Activated naive CD4-positive, alpha-beta T cell treated with Interleukin-2 at 50 U/mL for 16 hours (primary cell): ENCODE measurements around the gene CAMTA1.

ENCODE experiments used
- DNase-seq: peaks from one replicate; pipeline ENCODE4 v3.0.0-alpha.2; 2020

CAMTA1 gene

DNA sequence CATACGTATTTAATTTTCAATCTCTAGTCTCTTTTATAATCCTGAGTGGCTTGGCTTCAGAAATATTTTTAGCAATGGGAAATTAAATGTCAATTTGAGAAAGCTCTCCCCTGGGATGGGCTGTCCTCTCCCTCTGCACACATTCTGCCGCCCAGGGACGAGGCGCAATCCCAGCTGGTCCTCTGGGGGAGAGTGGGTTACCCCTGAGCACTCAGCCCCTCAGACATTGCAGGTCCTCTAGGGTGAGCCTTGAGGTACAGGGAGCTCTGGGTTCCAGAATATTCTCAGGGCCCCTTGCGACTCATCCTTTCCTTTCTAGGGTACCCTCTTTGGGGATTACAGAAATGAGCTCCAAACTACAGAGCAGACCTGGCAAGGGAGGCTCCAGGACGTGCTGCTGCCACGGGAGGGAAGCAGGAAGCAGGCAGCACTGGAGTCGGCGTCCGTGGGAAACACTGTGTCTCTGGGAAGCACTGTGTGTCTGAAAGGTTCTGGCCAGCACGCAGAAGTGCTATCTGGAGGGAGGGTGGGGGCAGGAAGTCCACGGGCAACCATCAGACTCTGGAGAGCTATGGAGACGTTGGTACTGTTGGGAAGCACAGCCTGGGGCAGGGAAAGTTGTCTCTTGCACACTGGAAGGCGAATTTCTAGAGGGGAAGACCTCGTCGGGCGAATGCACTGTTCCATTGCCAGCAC, 642.5 kb downstream of the CAMTA1 start:
- DNase-seq = no peak

DNA sequence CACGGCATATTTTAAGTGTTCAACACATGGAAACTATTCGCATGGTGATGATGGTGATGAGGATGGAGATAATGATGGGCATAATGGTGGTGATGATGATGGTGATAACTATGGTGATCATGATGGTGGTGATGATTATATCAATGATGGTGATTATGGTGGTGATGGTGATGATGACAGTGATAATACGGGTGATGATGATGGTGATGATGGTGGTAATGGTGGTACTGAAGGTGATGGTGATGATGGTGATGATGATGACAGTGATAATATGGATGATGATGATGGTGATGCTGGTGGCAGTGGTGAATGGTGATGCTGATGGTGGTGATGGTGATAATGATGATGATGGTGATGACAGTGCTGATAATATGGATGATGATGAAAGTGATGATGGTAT, 644.0 kb downstream of the CAMTA1 start:
- no peak for DNase-seq

GRCh38 chr1:7430047-7430608, 644.9 kb downstream of the CAMTA1 start:
- DNase-seq = no peak

DNA sequence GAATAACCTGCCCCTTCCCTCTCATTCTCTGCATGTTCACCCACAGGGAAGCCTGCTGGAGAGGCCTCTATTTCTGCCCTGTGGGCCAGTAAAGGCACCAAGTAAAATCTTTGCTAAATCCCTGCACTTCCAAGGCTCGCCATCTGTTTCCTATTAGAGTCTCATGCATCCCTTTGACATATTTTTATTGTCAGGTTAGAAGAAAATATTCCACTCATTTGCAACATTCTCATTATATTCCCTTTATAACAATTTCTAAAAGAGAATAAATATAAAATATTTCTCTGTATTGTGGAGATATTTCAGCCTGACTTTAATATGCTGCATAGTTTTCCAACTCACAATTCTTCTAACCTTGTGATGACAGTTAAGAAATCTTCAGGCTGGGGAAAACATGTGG, 645.4 kb downstream of the CAMTA1 start:
- no peak for DNase-seq

- DNase-seq = no peak
Measured at GRCh38 chr1:7432102-7432899, 647.0 kb downstream of the CAMTA1 start.

DNA sequence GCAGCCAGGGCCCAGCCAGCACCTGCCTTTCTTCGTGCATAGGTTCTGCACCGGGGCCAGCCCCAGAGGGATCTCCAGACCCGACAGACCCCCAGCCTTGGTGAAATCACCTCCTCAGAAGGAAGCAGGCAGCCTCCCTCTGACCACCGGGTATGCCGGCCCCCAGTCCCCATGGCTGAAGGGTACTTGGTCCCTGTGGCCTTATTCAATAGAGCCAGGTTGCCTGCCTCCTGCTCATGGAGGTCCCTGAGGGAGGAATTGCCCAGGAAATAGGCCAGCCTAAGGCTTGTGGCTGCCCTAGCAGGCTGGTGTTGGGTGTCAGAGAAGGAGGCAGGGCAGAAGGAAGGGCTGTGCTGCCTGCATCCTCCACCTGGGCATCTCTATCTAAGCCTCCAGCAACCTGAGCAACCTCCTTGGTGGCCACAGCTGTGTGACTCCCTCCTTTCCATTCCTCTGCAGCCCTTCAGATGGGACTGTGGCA, 647.7 kb downstream of the CAMTA1 start:
- no peak for DNase-seq

DNA sequence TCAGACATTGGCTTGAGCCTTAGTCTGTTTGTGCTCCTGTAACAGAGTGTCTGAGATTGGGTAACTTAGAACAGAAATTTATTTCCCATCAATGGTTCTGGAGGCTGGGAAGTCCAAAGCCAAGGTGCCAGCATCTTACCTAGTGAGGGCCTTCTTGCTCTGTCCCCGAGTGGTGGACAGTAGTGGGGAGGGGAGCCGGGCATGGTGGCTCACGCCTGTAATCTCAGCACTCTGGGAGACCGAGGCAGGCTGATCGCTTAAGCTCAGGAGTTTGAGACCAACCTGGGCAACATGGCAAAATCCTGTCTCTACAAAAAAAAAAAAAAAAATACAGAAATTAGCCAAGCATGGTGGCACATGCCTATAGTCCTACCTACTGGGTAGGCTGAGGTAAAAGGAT, 649.3 kb downstream of the CAMTA1 start:
- no peak for DNase-seq

GRCh38 chr1:7435276-7436055, 650.2 kb downstream of the CAMTA1 start:
- DNase-seq = no peak

DNA sequence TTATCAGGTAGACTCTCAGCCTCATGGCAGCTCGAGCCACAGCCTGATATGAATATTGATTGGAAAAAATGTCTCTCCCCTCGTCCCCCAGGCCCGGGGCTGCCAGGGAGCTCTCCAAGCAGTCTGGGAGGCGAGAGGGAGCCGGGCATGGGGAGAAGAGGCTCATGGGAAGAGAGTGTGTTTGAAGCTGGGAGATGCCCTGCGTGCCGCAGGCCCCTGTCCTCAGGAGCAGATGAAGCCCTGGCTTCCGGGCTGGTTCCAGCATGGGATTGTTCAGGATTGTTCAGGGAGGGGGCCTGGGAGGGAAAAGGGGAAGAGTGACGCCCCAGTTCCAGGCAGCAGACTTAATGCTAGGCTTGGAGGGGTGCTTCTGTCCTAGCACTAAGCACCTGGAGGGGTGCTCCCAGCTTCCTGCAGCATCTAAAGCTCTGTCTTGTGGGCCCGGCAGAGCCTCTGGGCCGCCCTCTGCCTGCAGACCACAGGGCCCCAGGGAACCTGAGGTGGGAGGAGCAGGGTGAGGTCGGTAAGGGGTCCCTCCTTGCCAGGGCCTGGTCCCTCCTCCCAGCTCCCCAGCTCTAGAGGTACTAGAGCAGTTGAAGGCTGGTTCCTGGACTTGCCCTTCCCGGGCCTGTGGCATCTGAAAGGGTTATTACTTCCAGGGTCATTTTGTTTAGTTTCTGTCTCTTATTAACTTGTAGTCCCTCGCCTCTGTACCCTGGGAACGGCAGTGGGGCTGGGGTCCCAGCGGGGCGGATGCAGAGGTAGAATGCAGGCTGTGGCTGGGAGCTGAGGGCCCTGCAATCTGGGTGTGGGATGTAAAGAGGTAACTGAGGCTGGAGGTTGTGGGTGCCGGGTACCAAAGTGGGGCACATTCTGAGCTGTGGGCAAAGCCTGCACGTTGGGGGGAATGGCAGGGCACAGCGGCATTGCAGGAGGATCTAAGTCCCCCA, 651.1 kb downstream of the CAMTA1 start:
- no peak for DNase-seq

- DNase-seq = no peak
Measured at GRCh38 chr1:7437036-7437435, 651.8 kb downstream of the CAMTA1 start.

DNA sequence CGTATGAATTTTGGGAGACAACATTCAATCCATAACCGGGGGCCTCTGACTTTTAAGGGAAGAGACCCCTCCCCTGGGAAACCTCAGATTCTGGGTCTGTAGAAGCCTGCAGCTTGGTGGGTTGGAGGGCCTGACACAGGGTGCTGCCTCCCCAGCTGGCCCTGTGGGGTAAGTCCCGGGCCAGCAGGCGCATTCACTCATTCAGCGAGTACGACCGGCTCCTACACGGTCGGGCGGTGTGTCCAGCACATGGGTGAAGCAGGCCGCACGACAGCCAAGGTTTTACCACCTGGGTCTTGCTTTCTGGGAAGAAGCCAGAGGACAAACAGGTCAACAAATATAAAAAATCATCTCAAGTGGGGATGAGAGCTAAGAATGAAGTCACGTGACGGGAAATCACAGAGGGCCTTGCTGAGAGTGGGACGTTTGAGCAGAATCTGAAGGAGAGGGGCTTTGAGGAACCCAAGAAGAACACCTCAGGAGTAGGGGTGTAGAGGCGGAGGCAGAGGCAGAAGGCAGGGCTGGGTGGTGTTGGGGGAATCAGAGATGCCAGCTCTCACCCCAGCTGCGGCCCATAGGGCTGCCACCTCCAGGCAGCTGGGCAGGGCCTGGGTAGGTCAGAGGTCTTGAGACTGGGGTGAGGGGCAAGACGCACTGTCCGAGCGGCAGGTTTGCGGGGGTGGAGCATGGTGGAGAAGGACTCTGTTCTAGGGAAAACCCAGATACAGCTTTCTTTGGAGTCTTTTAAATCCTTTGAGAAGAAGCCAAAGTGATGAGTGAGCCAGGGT, 652.5 kb downstream of the CAMTA1 start:
- DNase-seq = no peak

GRCh38 chr1:7438396-7438785, 653.1 kb downstream of the CAMTA1 start:
- no peak for DNase-seq

DNA sequence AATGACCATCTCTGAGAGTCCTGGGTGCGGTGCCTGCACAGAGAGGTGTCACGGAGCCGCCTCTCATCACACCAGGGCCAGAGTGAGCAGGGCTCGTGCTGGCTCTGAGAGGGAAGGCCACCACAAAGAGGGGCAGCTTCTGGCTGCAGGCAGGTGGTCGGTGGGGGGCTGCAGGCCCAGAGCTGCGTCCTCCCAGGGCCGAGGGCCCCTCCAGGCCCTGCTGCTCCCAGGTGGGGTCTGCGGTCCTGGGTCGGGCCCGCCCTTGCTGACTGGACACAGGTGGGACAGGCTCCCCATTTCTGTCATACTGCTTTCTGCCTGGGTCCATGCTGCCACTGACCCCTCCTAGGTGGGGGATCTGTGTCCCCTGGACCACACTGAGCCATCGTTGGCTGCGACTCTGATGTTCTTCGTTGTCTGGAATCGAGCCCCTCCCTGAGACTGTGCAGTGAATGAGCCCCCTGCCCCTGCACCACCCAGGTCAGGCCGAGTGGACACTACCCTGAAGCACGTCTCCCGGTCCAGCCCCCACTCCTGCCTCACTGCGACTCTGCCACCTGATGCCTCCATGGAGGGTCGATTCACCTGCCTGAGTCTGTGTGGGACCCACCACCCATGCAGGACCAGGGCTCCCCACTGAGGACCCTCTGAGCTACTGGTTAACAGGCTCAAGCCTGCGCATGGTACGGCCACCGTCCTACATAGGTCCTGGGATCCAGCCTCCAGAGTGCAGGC, 653.8 kb downstream of the CAMTA1 start:
- DNase-seq = no peak

DNA sequence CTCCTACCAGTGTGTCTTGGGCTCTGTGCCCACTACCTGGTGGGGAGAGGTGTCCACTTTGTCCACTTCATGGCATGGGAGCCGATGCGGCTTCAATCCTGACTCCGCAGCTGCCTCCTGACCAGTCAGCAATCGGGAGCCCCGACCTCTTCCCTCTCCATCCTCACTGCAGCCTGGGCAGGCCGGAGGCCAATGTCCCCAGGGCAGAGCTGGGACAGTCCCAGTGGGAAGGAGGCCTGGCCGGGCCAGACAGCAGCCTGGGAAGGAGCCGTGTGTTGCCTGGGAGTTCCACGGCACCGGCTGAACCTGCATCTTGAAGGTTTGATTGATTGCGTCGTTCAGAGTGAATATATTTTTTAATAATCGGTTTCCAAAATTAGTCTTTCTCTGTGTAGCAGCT, 654.9 kb downstream of the CAMTA1 start:
- no peak for DNase-seq

GRCh38 chr1:7441143-7441841, 656.0 kb downstream of the CAMTA1 start:
- DNase-seq = no peak

DNA sequence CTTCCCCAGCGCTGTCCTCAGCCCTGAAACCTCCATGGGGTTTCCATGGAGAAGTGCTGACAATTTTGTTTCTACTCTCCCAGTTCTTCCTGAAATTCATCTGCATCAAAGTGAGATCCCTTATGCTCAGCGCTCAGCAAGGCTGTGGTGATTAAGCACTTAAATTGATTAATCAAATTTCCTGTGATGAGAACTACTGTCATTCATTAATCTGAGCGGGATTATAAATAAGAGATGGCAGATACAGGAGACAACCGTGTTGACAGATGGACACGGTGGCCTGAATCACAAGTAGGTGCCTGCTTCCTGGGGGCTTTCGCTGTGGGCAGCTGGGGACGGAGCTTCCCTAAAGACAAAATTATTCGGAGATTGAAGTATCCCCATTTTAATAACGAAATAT, 656.8 kb downstream of the CAMTA1 start:
- no peak for DNase-seq

DNA sequence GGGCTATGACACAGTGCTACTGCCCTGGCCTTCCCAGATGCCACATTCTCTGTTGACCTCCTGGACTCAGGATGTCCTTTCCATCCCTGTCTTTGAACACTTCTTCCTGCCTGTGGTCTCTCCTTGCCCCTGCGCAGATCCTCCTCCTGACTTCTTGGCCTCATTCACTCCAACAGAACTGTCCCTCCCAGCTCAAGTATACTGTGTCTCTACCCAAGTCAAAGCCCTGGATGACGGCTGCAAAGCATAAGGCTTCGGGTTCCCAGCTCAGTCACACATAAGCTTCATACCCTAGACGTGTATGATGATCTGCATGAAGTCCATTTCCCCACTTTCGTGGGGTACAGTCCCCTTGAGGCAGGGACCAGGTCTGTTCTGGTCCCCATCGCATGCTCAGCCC, 657.7 kb downstream of the CAMTA1 start:
- no peak for DNase-seq

DNA sequence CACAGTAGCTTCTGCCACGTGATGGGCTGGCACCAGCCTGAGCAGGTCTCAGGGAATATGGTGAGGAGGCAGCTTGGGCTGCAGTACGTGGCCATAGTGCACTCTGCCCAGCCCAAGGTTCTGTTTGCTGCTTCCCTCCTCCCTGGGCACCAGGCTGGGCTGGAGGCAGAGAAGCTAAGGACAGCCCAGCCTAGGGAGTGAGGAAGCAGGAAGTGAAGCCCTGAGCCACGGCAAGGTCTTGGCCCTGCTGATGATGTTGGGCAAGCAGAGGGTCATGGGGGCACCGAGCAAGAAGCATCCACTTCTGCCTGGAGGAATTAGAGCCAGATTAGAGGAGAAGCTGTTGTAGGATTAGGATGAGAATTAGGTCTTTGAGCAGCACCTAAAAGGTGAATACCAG, 659.1 kb downstream of the CAMTA1 start:
- DNase-seq = no peak

- DNase-seq = no peak
Measured at GRCh38 chr1:7447093-7447492, 661.8 kb downstream of the CAMTA1 start.

- DNase-seq = no peak
Measured at GRCh38 chr1:7447736-7448135, 662.5 kb downstream of the CAMTA1 start.
